HepG2 (cell line): Measurements from ENCODE around the gene ALCAM. TPM values are rescaled to one million over a fixed set of nuclear protein-coding genes. Genes with fewer than 3 reads are reported as not detected.

ENCODE experiments used
- ATAC-seq: fragments of 200-7000 bp; cut with Tn5 transposase; 3 replicates; pipeline ENCODE4 v1.9.1; 2020; ENCODE audit warnings: mild to moderate bottlenecking, moderate library complexity
- BruUV-seq: library from RNA; stranded (reverse); fragments of 400-500 nt; replicated peaks from 2 replicates; lab custom pipeline; 2021; lab: Mats Ljungman, UMichigan
- CTCF ChIA-PET: fragments of 300-600 bp; formaldehyde crosslinking; extraction: SDS; loops from one replicate; lab custom pipeline; 2021; ENCODE audit warnings: low total read pairs, inconsistent platforms, low intra/inter-chr PET ratio; lab: Yijun Ruan, JAX
- POLR2A ChIA-PET: fragments of 350-600 bp; sonication (Branson Sonifier 250); formaldehyde crosslinking; loops from one replicate; lab custom pipeline; 2020; ENCODE audit warnings: antibody characterized with exemption, inconsistent platforms; lab: Yijun Ruan, JAX
- DNase-seq: peaks from one replicate; pipeline ENCODE4 v3.0.0-alpha.2; 2015; ENCODE audit warnings: low spot score
- FAIRE-seq: peaks from 3 replicates; lab custom pipeline; 2011; peaks lifted over from hg19 to GRCh38; lab: Jason Lieb, UNC
- H2AFZ ChIP-seq: one replicate; pipeline ENCODE4 v1.6.1; 2011; ENCODE audit warnings: low read length, inconsistent platforms
- H3K27ac ChIP-seq: fragments of 300-600 bp; 3 replicates; pipeline ENCODE4 v1.8.0; 2011; ENCODE audit warnings: mixed run types, mild to moderate bottlenecking, mixed read lengths, low read length, inconsistent platforms; ENCODE audit not compliant: insufficient read depth; ENCODE audit errors: extremely low read length
- H3K27me3 ChIP-seq, 2 experiments: fragments of 200-600 bp in 1 of 2; 2 replicates in 1 of 2; 3 replicates in 1 of 2; pipeline versions ENCODE4 v1.6.0 to v1.8.0; 2011; ENCODE audit warnings: low read length in 2 of 2, mild to moderate bottlenecking in 2 of 2, moderate library complexity in 2 of 2, inconsistent platforms in 1 of 2; ENCODE audit not compliant: insufficient read depth in 2 of 2, control insufficient read depth in 1 of 2
- H3K36me3 ChIP-seq, 2 experiments: fragments of 200-600 bp in 1 of 2; replicated peaks in 1 of 2; 2 replicates in 1 of 2; 3 replicates in 1 of 2; pipeline versions ENCODE4 v1.5.1 to v1.8.0; 2011; ENCODE audit warnings: low read length in 2 of 2, inconsistent platforms in 1 of 2; ENCODE audit not compliant: insufficient read depth in 2 of 2, control insufficient read depth in 1 of 2
- H3K4me1 ChIP-seq: 2 replicates; pipeline ENCODE4 v1.5.1; 2012; ENCODE audit warnings: low read length, inconsistent platforms; ENCODE audit not compliant: insufficient read depth
- H3K4me2 ChIP-seq: 2 replicates; pipeline ENCODE4 v1.6.0; 2011; ENCODE audit warnings: low read depth, low read length, inconsistent platforms
- H3K4me3 ChIP-seq, 3 experiments: fragments of 200-600 bp in 1 of 3; sonication (generic), shearing (Covaris generic) in 1 of 3; replicated peaks in 1 of 3; 2 replicates each; pipeline ENCODE4 v1.5.1; 2011 to 2016; ENCODE audit warnings: low read length in 3 of 3, inconsistent platforms in 2 of 3, low read depth in 2 of 3, mild to moderate bottlenecking in 2 of 3, control low read depth in 1 of 3, mixed read lengths in 1 of 3; ENCODE audit not compliant: insufficient read depth in 1 of 3
- H3K79me2 ChIP-seq: one replicate; pipeline ENCODE4 v1.6.1; 2011; ENCODE audit warnings: low read length, inconsistent platforms; ENCODE audit not compliant: insufficient read depth
- H3K9ac ChIP-seq: 2 replicates; pipeline ENCODE4 v1.6.0; 2011; ENCODE audit warnings: mild to moderate bottlenecking, low read depth, low read length, inconsistent platforms; ENCODE audit not compliant: insufficient read depth
- H3K9me3 ChIP-seq: 2 replicates; pipeline ENCODE4 v1.5.1; 2012; ENCODE audit warnings: mild to moderate bottlenecking, low read length
- H4K20me1 ChIP-seq: 2 replicates; pipeline ENCODE4 v1.6.0; 2011; ENCODE audit warnings: inconsistent platforms, mild to moderate bottlenecking, low read length, moderate library complexity; ENCODE audit not compliant: insufficient read depth
- CHD4 ChIP-seq: fragments of 200-600 bp; sonication (generic); IDR thresholded peaks from 2 replicates; pipeline ENCODE4 v1.7.0; 2017; ENCODE audit warnings: mild to moderate bottlenecking, low read length, borderline replicate concordance
- ETS1 ChIP-seq: sonication (generic); formaldehyde crosslinking; IDR thresholded peaks from 2 replicates; pipeline ENCODE4 v1.4.0; 2020; ENCODE audit warnings: missing genetic modification reagents
- FOXA3 ChIP-seq: IDR thresholded peaks from 2 replicates; pipeline ENCODE4 v1.6.1; 2016; ENCODE audit warnings: missing genetic modification reagents, missing compliant biosample characterization
- GATA4 ChIP-seq: sonication (generic); IDR thresholded peaks from 2 replicates; pipeline ENCODE4 v1.6.1; 2016; ENCODE audit warnings: antibody characterized with exemption, low read depth, borderline replicate concordance
- GZF1 ChIP-seq: sonication (generic); formaldehyde crosslinking; IDR thresholded peaks from 2 replicates; pipeline ENCODE4 v1.5.1; 2020; ENCODE audit warnings: mild to moderate bottlenecking, missing genetic modification reagents
- HIC2 ChIP-seq: sonication (generic); formaldehyde crosslinking; IDR thresholded peaks from 2 replicates; pipeline ENCODE4 v1.9.0; 2022; ENCODE audit warnings: low read depth, missing genetic modification reagents
- IRX3 ChIP-seq: sonication (generic); formaldehyde crosslinking; IDR thresholded peaks from 2 replicates; pipeline ENCODE4 v1.8.1; 2023; ENCODE audit warnings: mild to moderate bottlenecking, low read depth, missing genetic modification reagents, borderline replicate concordance
- KLF11 ChIP-seq: IDR thresholded peaks from 2 replicates; pipeline ENCODE4 v1.6.1; 2016; ENCODE audit warnings: missing compliant biosample characterization
- MEIS2 ChIP-seq: sonication (generic); formaldehyde crosslinking; IDR thresholded peaks from 2 replicates; pipeline ENCODE4 v1.9.0; 2021; ENCODE audit warnings: mild to moderate bottlenecking, missing genetic modification reagents
- RBM39 ChIP-seq: fragments of 200-400 bp; formaldehyde crosslinking; IDR thresholded peaks from one replicate; pipeline ENCODE4 v1.6.1; 2018; ENCODE audit warnings: antibody characterized with exemption, mild to moderate bottlenecking, low read depth, low read length; ENCODE audit not compliant: poor library complexity, severe bottlenecking
- REL ChIP-seq: sonication (generic); formaldehyde crosslinking; conservative IDR thresholded peaks from 2 replicates; pipeline ENCODE4 v1.8.0; 2022; ENCODE audit warnings: mild to moderate bottlenecking, missing genetic modification reagents, moderate library complexity
- SMAD3 ChIP-seq: sonication (generic); formaldehyde crosslinking; IDR thresholded peaks from 2 replicates; pipeline ENCODE4 v1.4.0; 2020; ENCODE audit warnings: missing genetic modification reagents
- ZGPAT ChIP-seq: IDR thresholded peaks from 2 replicates; pipeline ENCODE4 v1.6.1; 2016; ENCODE audit warnings: mild to moderate bottlenecking
- ZNF180 ChIP-seq: sonication (generic); formaldehyde crosslinking; IDR thresholded peaks from 2 replicates; pipeline ENCODE4 v1.4.0; 2020; ENCODE audit warnings: low read depth, missing genetic modification reagents, borderline replicate concordance
- ZNF331 ChIP-seq: sonication (generic); formaldehyde crosslinking; IDR thresholded peaks from 2 replicates; pipeline ENCODE4 v1.4.0; 2020; ENCODE audit warnings: missing genetic modification reagents
- ZNF430 ChIP-seq: sonication (generic); formaldehyde crosslinking; IDR thresholded peaks from 2 replicates; pipeline ENCODE4 v1.9.0; 2021; ENCODE audit warnings: mild to moderate bottlenecking, missing genetic modification reagents
- ZNF546 ChIP-seq: sonication (generic); formaldehyde crosslinking; conservative IDR thresholded peaks from 2 replicates; pipeline ENCODE4 v1.8.1; 2023; ENCODE audit warnings: mild to moderate bottlenecking, missing genetic modification reagents
- ZNF629 ChIP-seq: sonication (generic); formaldehyde crosslinking; conservative IDR thresholded peaks from 2 replicates; pipeline ENCODE4 v1.5.0; 2020; ENCODE audit warnings: missing genetic modification reagents
- WGBS: methylation state at CpG from one replicate; pipeline ENCODE4 v1.1.6; 2017; ENCODE audit warnings: low lambda C conversion rate; 5-methylcytosine and 5-hydroxymethylcytosine counted together
- in situ Hi-C: cut with HindIII; loops from 2 replicates; pipeline ENCODE4 v1.10.0; 2017; ENCODE audit warnings: low pct_unique_long_range_greater_than_20kb; ENCODE audit not compliant: extremely low pct_ligation_motif_present
- intact Hi-C: fragments of 100-400 bp; cut with micrococcal nuclease; formaldehyde crosslinking; loops from one replicate; pipeline ENCODE4 v1.10.0; 2022; ENCODE audit not compliant: unreplicated experiment
- polyA plus RNA-seq, 8 experiments: library from polyadenylated mRNA; depleted of rRNA in 3 of 8; stranded (reverse) in 7 of 8; unstranded in 1 of 8; fragments of >200 nt; fragmentation: Illumina TruSeq in 4 of 8; extraction: Trizol in 4 of 8; gene quantifications; 2 replicates each; pipeline versions ENCODE4 v1.2.1 to v1.2.3, GENCODE V29; 2011 to 2016; ENCODE audit warnings: low read depth in 4 of 8, missing spikeins in 1 of 8, mixed read lengths in 1 of 8; ENCODE audit not compliant: insufficient read depth in 1 of 8
- total RNA-seq, 5 experiments: library from RNA; depleted of rRNA; stranded (reverse); fragments of >200 nt; fragmentation: Illumina TruSeq; extraction: Trizol; gene quantifications; 2 replicates each; pipeline ENCODE4 v1.2.3, GENCODE V29; 2016; ENCODE audit warnings: low read depth in 1 of 5
- TF ChIP-seq, protein P1 (sequence below): sonication (generic); formaldehyde crosslinking; IDR thresholded peaks from 2 replicates; pipeline ENCODE4 v1.5.0; 2020; ENCODE audit warnings: missing genetic modification reagents

Gene ALCAM
- total and polyA plus RNA-seq, 2 of the 13 experiments (the other 11 are each of a cell fraction or from before 2014, with no cell fraction given), result 26.0 to 33.1 TPM

DNA sequence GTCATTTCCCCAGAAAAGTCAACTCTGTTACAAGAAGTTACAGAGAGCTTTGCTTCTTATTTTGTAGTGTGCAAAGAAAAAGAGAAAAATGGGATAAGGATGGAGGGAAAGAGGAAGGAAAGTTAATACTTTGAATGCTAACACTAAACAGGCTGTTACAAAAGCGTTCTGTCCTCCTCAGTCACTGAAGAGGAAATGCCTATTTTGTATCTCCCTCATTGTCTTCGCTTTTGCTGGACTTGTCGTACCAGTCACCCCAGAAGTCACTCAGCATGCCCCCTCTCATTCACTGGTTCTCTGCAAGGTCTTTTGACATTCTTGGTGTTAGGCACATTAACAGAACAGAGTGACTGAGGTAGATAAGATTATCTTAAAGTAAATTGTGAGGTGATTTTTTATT lies 129.6 kb downstream of the ALCAM start:
- Histone ChIP-seq H2AFZ (no peak overlapping the region), H3K4me3 (no peak overlapping the region), H3K79me2 (peaks cover 4% of the 10 kb centered on the region), H3K36me3 (no peaks in the 10 kb centered on the region), H3K27me3 (no peaks in the 10 kb centered on the region), H3K4me2 (no peak overlapping the region), H4K20me1 (no peaks in the 10 kb centered on the region), H3K4me1 (peaks cover 32% of the 10 kb centered on the region), H3K9ac (no peak overlapping the region), H3K9me3 (0 out of 2 replicates have a peak, but pooled peaks cover 3% of the 10 kb centered on the region), H3K27ac (no peak overlapping the region)
- intact Hi-C loops (no loop called here), in situ Hi-C loops (no loop called here)
- no peak for FAIRE-seq
- TF ChIP-seq FOXA3 (no peak), GZF1 (CRISPR knock-in tag) (no peak), IRX3 (no peak), ETS1 (no peak), ZNF180 (CRISPR knock-in tag) (no peak), RBM39 (no peak), ZNF430 (CRISPR knock-in tag) (no peak), ZNF331 (CRISPR knock-in tag) (no peak), REL (CRISPR knock-in tag) (no peak), HIC2 (CRISPR knock-in tag) (no peak), ZNF629 (CRISPR knock-in tag) (no peak), MEIS2 (CRISPR knock-in tag) (no peak), GATA4 (no peak), SMAD3 (no peak), KLF11 (CRISPR knock-in tag) (no peak), ZNF546 (CRISPR knock-in tag) (no peak), CHD4 (no peak), ZGPAT (CRISPR knock-in tag) (no peak)
- TF ChIP-seq, protein P1, sequence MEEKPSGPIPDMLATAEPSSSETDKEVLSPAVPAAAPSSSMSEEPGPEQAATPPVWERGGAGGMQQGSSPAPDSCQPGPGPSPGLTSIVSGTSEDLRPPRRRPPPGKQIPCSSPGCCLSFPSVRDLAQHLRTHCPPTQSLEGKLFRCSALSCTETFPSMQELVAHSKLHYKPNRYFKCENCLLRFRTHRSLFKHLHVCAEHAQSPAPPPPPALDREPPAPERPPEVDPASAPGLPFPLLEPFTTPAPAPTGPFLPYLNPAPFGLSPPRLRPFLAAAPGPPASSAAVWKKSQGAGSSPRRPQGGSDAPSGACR (CRISPR knock-in tag), result no peak
- POLR2A ChIA-PET, result no interaction called here
- ATAC-seq, result no peak
- WGBS, result 96% methylated on average over 3 of the region's 3 CpGs
- DNase-seq, result no peak
- BruUV-seq, result no TSS peak
- CTCF ChIA-PET, result no interaction called here
